Liver (tissue), 9 donors: ENCODE measurements around the gene BDP1. TPM values are rescaled to one million over a fixed set of nuclear protein-coding genes. Genes with fewer than 3 reads are reported as not detected.
"Not testable (repeated sequence)": the region's sequence is repeated elsewhere in the genome, so short reads cannot be mapped to it uniquely, and the experiment has no call there.

ENCODE experiments used
- DNase-seq: peaks from one replicate; pipeline ENCODE4 v3.0.0-alpha.2; 2017; ENCODE audit warnings: low spot score
- H3K27ac ChIP-seq, 2 donors: one replicate each; pipeline ENCODE4 v1.7.0; 2013; ENCODE audit warnings: inconsistent platforms in 2 of 2, low read length in 2 of 2, control low read depth in 1 of 2, low read depth in 1 of 2, mild to moderate bottlenecking in 1 of 2
- H3K27me3 ChIP-seq, 4 donors: one replicate each; pipeline versions ENCODE4 v1.6.1 to v1.7.0; 2013; ENCODE audit warnings: low read length in 3 of 4, inconsistent platforms in 1 of 4, mild to moderate bottlenecking in 1 of 4, moderate library complexity in 1 of 4; ENCODE audit not compliant: control insufficient read depth in 4 of 4, insufficient read depth in 4 of 4
- H3K36me3 ChIP-seq, 4 donors: one replicate each; pipeline versions ENCODE4 v1.6.1 to v1.7.0; 2013; ENCODE audit warnings: low read length in 3 of 4, mild to moderate bottlenecking in 3 of 4, low read depth in 1 of 4, moderate library complexity in 1 of 4; ENCODE audit not compliant: control insufficient read depth in 4 of 4, insufficient read depth in 3 of 4
- H3K4me1 ChIP-seq, 4 donors: one replicate each; pipeline versions ENCODE4 v1.6.1 to v1.7.0; 2013; ENCODE audit warnings: low read length in 3 of 4, mild to moderate bottlenecking in 3 of 4, moderate library complexity in 1 of 4; ENCODE audit not compliant: control insufficient read depth in 4 of 4, insufficient read depth in 4 of 4
- H3K4me3 ChIP-seq, 3 donors: one replicate each; pipeline versions ENCODE4 v1.6.1 to v1.7.0; 2013; ENCODE audit warnings: low read length in 3 of 3, control low read depth in 1 of 3, low read depth in 1 of 3, mild to moderate bottlenecking in 1 of 3
- H3K9ac ChIP-seq, 2 donors: one replicate each; pipeline ENCODE4 v1.7.0; 2013; ENCODE audit warnings: low read length in 2 of 2, mild to moderate bottlenecking in 2 of 2, moderate library complexity in 2 of 2, control low read depth in 1 of 2, low read depth in 1 of 2
- H3K9me3 ChIP-seq, 4 donors: one replicate each; pipeline versions ENCODE4 v1.6.1 to v1.7.0; 2013; ENCODE audit warnings: low read length in 3 of 4; ENCODE audit not compliant: control insufficient read depth in 4 of 4
- EGR1 ChIP-seq, 2 donors: IDR thresholded peaks; 2 replicates each; pipeline ENCODE4 v1.6.1; 2016 to 2018; ENCODE audit warnings: antibody characterized with exemption in 2 of 2, low read depth in 2 of 2
- JUND ChIP-seq, 2 donors: IDR thresholded peaks; 2 replicates each; pipeline ENCODE4 v1.6.1; 2016; ENCODE audit warnings: antibody characterized with exemption in 2 of 2
- RAD21 ChIP-seq, 2 donors: IDR thresholded peaks; 2 replicates each; pipeline ENCODE4 v1.6.1; 2016; ENCODE audit warnings: antibody characterized with exemption in 2 of 2, mild to moderate bottlenecking in 2 of 2
- RXRA ChIP-seq, 2 donors: IDR thresholded peaks; 2 replicates each; pipeline ENCODE4 v1.6.1; 2017 to 2018; ENCODE audit warnings: antibody characterized with exemption in 2 of 2, mild to moderate bottlenecking in 1 of 2
- YY1 ChIP-seq: IDR thresholded peaks from 2 replicates; pipeline ENCODE4 v1.6.1; 2016; ENCODE audit warnings: antibody characterized with exemption, mild to moderate bottlenecking
- WGBS: extraction: QIAGEN DNeasy Blood & Tissue Kit; methylation state at CpG from one replicate; pipeline ENCODE4 v1.1.7; 2013; 5-methylcytosine and 5-hydroxymethylcytosine counted together
- polyA plus RNA-seq, 2 donors: library from polyadenylated mRNA; stranded (reverse) in 1 of 2; unstranded in 1 of 2; fragments of 200-250 nt in 1 of 2; fragments of >200 nt in 1 of 2; fragmentation: Nextera tagmentation in 1 of 2; extraction: Ambion mirVana in 1 of 2; gene quantifications; one replicate each; pipeline versions ENCODE4 v1.2.1 to v1.2.3, GENCODE V29; 2013 to 2015
- total RNA-seq, 2 donors: library from RNA; depleted of rRNA; stranded (reverse); fragments of >200 nt; gene quantifications; one replicate each; pipeline ENCODE4 v1.2.3, GENCODE V29; 2014
- TF ChIP-seq, protein P1 (sequence below): IDR thresholded peaks from 2 replicates; pipeline ENCODE4 v1.6.1; 2016; ENCODE audit warnings: antibody characterized with exemption, mild to moderate bottlenecking
- TF ChIP-seq, protein P2 (sequence below): IDR thresholded peaks from 2 replicates; pipeline ENCODE4 v1.6.1; 2016; ENCODE audit warnings: antibody characterized with exemption
- donor health status: healthy.
- donor health status: healthy.
- donor health status: healthy.
- donor health status: healthy.
- donor health status: healthy.

The BDP1 gene
- total and polyA plus RNA-seq, 4 donors = 3.8 to 17.2 (median 12.7) TPM

DNA sequence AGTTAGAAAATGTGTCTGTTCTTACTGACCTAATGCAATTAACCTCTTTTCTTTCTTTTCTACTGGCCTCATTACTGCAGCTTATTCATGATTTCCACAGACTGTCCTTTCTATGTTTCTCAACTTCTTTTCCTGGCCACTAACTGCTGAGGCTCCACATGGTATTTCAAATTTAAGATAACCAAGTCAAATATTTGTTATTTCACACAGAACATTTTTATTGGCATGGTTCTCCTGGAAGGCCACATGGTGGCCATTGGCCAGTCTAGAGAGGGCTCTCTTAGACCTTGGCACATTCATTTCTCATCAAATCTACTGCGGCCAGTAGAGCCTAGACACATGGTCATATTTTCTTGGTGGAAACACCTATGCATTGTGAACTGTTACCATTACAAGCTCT lies 13.9 kb upstream of the BDP1 start:
- H3K9ac ChIP-seq, H3K27me3 ChIP-seq, H3K4me3 ChIP-seq, DNase-seq, H3K36me3 ChIP-seq, H3K9me3 ChIP-seq: not testable (repeated sequence)
- TF ChIP-seq EGR1 (IDR thresholded peaks at IDR 0.05; ENCODE audit: low read depth in 2 of 2) (peak in 1 of 2 donors; percentile 9), RAD21 (IDR thresholded peaks at IDR 0.05) (peak in 1 of 2 donors; percentile 26), YY1 (peak; percentile 68), RXRA (IDR thresholded peaks at IDR 0.05) (peak in 1 of 2 donors; percentile 58), JUND (IDR thresholded peaks at IDR 0.05) (peak in 1 of 2 donors; percentile 56)
- TF ChIP-seq, protein P1, sequence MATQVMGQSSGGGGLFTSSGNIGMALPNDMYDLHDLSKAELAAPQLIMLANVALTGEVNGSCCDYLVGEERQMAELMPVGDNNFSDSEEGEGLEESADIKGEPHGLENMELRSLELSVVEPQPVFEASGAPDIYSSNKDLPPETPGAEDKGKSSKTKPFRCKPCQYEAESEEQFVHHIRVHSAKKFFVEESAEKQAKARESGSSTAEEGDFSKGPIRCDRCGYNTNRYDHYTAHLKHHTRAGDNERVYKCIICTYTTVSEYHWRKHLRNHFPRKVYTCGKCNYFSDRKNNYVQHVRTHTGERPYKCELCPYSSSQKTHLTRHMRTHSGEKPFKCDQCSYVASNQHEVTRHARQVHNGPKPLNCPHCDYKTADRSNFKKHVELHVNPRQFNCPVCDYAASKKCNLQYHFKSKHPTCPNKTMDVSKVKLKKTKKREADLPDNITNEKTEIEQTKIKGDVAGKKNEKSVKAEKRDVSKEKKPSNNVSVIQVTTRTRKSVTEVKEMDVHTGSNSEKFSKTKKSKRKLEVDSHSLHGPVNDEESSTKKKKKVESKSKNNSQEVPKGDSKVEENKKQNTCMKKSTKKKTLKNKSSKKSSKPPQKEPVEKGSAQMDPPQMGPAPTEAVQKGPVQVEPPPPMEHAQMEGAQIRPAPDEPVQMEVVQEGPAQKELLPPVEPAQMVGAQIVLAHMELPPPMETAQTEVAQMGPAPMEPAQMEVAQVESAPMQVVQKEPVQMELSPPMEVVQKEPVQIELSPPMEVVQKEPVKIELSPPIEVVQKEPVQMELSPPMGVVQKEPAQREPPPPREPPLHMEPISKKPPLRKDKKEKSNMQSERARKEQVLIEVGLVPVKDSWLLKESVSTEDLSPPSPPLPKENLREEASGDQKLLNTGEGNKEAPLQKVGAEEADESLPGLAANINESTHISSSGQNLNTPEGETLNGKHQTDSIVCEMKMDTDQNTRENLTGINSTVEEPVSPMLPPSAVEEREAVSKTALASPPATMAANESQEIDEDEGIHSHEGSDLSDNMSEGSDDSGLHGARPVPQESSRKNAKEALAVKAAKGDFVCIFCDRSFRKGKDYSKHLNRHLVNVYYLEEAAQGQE = peak; percentile 38
- TF ChIP-seq, protein P2, sequence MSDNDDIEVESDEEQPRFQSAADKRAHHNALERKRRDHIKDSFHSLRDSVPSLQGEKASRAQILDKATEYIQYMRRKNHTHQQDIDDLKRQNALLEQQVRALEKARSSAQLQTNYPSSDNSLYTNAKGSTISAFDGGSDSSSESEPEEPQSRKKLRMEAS = peak; percentile 63
- Histone ChIP-seq H3K27ac (peak overlapping the region; percentile 41 to 72), H3K4me1 (peaks cover 0 to 13% (median 1%) of the 10 kb centered on the region in 4 donors)
- 43% methylated on average over 1 of the region's 1 CpG for WGBS

DNA sequence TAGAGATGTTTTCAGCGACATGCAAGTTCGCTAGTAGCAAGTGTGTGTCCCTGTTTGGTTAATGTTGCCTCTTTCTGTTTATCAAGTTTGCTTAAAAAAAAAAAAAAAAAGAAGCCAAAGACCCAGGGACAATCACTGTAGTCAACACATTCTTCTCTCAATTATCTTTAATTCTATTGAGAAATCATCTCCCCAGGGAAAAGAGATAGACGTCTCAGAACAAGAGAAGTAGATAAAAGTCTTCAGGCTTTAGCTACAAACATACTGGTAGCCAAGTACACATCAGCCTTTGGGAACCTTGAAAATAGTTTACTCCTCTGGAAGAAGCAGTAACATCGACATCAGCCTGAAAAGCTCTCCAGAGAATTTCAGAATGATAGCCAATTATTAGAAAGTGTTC lies 11.6 kb upstream of the BDP1 start:
- not testable (repeated sequence) for DNase-seq, H3K27me3 ChIP-seq, H3K36me3 ChIP-seq, H3K9me3 ChIP-seq, H3K4me3 ChIP-seq, H3K9ac ChIP-seq, H3K27ac ChIP-seq
- WGBS = 32% methylated on average over 4 of the region's 4 CpGs
- H3K4me1 ChIP-seq = peaks cover 0 to 13% (median 1%) of the 10 kb centered on the region in 4 donors

DNA sequence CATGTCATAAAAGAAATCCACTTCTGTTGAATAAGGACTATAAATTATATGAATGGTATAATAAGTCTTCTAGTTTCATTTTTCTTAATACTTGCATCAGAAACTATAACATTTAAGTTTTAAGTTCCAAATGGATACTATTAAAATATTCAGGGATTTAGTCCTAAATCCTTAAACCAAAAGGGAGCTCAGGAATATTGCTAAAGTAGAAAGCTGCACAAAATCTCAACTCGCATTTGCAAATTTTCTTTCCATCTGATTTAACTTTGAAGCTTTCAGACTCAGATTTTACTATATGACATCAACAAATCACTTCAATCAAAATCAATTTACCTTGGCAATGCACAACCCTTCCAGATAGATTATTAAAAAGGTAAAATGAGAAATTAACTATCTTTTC lies 10.4 kb upstream of the BDP1 start:
- H3K4me1 ChIP-seq = peaks cover 0 to 13% (median 0%) of the 10 kb centered on the region in 4 donors
- H3K4me3 ChIP-seq = peak overlapping the region; percentile 36 to 46 (median 42)
- WGBS = 33% methylated on average over 1 of the region's 1 CpG
- H3K9me3 ChIP-seq, H3K9ac ChIP-seq, H3K36me3 ChIP-seq, DNase-seq, H3K27me3 ChIP-seq: not testable (repeated sequence)
- H3K27ac ChIP-seq = peak overlapping the region; percentile 7 to 14

DNA sequence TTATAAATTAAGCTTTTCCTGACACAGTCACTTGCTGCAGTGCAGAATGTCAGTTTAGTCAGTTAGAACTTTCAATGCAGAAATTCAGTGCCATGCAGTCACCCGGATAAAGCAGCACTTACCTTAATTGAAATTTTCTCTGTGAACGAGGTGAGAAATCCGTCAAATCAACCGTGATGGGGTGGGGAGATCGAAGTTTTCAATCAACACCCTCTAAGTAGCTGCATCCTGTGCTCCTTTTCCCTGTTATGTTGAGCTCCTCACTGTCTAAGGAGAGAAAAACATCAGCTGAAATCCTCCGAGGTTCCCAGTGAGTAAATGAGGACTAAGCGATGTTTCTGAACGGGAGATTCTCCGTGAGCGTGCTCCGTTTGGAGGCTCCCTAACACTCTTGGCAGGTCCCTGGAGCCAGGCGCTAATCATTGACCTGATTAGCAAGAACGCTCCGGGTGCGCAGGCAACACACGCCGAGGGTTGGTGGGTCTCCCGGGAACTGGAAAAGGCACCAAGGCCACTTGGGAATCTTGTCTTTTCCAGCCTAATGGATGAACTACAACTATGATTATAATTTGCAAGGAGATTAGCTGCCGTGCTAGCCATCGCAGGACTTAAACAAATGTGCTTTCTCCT lies 9.8 kb upstream of the BDP1 start:
- H3K27me3 ChIP-seq, H3K9me3 ChIP-seq, H3K36me3 ChIP-seq, DNase-seq: not testable (repeated sequence)
- Histone ChIP-seq H3K4me3 (peak overlapping the region; percentile 36 to 46 (median 42)), H3K4me1 (peaks cover 0 to 11% (median 0%) of the 10 kb centered on the region in 4 donors), H3K9ac (peak overlapping the region in 1 of 2 donors; percentile 13), H3K27ac (peak overlapping the region; percentile 7 to 14)
- 2% methylated on average over 18 of the region's 20 CpGs for WGBS

DNA sequence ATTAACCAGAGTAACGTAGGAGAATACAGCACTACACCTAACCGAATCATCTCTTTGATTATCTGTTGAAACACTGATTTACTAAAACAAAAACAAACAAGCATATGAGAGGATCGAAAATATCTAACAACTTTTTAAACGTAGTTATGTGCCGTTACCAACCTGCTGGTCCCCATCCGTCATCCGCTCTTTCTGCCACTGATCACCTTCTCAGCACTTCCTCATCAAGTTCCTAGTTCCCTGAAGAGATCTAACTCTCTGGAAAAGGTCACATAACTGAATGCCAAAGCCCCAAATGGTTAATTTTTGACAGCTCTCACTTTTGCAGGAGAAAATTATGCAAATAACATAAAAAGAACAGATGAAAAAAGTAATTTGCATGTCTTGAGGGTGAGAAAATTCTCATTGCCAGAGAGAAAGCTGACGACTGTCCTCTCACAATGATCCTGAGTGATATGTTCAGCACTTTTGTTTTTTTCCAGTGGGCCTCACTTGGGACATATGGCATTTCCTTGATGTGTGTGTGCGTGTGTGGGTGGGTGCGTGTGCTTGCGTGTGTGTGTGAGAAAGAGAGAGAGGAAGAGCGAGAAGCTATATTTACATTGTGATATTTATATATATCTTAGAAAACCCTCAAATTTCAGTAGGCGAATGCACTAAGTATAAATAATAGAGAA lies 8.8 kb upstream of the BDP1 start:
- H3K36me3 ChIP-seq, DNase-seq, H3K9me3 ChIP-seq, H3K9ac ChIP-seq, H3K27ac ChIP-seq, H3K4me1 ChIP-seq, H3K27me3 ChIP-seq: not testable (repeated sequence)
- WGBS = 28% methylated on average over 12 of the region's 13 CpGs
- peak overlapping the region in 1 of 3 donors; percentile 29 for H3K4me3 ChIP-seq
